ENCODE data around the gene MAP3K13.

DNA sequence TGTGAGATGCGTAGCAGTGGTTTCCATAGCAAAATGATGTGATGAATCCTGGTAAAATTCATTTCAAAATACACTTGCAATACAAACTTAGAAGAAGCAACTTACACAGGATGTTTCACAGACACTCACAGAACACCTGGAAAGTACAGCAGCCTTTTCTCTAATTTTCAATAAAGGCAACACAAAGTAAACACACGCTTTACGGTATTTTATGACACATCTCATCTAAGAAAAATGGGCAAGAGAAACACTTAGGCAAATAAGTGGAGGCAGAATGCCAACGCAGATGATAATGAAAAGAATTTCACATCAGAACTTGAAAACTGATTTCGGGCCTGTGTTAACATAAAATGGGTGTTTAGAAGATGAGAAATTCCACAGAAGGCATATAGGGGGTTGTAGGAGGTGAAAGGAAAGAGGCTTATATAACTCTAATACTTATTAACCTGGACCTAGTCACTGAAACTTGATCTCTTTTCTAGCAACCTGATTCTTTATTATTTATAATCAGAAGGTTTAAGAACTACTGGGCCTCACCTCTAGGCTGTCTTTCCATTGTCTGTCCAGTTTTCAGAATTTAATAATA, 25.6 kb upstream of the MAP3K13 start:
- no peak for TF ChIP-seq GATA3 (IDR thresholded peaks at IDR 0.05; ENCODE audit: low read depth, low read length)
- TF ChIP-seq GATA2 (IDR thresholded peaks at IDR 0.05; ENCODE audit: low read depth, low read length): no peak
